GM12892 (cell line): Measurements from ENCODE around the gene TOP3B.

Experiments
- POLR2A ChIP-seq: IDR thresholded peaks from 2 replicates; pipeline ENCODE4 v1.6.1; 2011; ENCODE audit warnings: low read depth, low read length, control low read depth
- POLR2AphosphoS5 ChIP-seq: IDR thresholded peaks from 2 replicates; pipeline ENCODE4 v1.6.1; 2011; ENCODE audit warnings: low read depth, low read length, control low read depth
- TAF1 ChIP-seq: IDR thresholded peaks from 2 replicates; pipeline ENCODE4 v1.6.1; 2011; ENCODE audit warnings: low read depth, mild to moderate bottlenecking, control low read depth, low read length, borderline replicate concordance

DNA sequence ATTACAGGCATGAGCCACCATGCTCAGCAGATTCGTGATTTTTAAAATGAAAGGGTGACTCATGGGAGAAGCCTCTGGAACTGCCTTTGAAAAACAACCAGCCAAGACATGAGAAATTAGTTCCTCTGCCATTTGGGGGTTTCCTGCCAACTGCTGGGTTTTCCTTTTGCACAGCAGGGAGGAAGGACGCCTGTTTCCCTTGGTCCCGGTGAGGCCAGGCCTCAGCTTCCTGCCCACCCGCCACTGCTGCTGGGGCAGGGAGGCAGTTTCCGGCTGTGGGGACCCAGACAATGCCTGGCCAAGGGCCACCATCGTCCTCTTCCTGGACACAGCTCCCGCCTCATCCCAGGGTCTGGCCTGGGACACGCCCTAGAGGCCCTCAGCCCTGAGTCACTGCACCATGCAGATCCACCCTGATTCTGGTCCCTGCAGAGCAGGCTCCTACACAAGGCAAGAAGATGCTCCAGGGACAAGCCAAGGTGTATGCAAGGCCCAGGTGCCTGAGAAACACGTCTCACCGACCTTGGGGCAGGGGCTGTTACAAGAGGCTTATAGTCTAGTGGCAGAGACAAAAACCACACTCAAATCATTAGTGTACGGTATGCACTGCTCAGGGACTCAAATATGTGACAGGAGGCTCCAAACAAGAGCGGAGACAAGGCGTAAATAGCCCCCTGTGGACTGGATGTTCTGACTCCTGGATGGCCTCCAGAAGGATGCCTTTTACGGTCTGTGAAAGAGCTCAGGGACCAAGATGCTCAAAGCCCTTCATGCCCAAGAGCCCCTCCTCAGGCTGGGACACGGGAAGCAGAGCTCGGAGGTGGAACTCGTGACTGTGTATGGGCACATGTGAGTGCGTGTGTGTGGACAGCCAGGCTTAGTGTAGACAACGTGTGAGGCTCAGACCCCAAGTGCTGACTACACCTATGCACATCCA, 39.9 kb downstream of the TOP3B start:
- no peak for TF ChIP-seq POLR2A
- TF ChIP-seq POLR2AphosphoS5, result no peak
- no peak for TF ChIP-seq TAF1
